Esophagus muscularis mucosa (tissue), 4 donors: ENCODE data around the gene TFIP11.

Experiments used
- CTCF ChIP-seq, 3 experiments: fragments of 200-600 bp in 2 of 3; fragments of 450-650 bp in 1 of 3; sonication (generic) in 2 of 3; IDR thresholded peaks; one replicate each; pipeline ENCODE4 v1.5.1; 2017 to 2019; ENCODE audit warnings: antibody characterized with exemption in 3 of 3, mild to moderate bottlenecking in 2 of 3, moderate library complexity in 1 of 3
- EP300 ChIP-seq: sonication (generic); formaldehyde crosslinking; IDR thresholded peaks from one replicate; pipeline ENCODE4 v1.6.1; 2017; ENCODE audit warnings: antibody characterized with exemption
- POLR2AphosphoS5 ChIP-seq, 2 donors: sonication (generic); formaldehyde crosslinking; IDR thresholded peaks; one replicate each; pipeline ENCODE4 v1.6.1; 2017; ENCODE audit warnings: antibody characterized with exemption in 2 of 2

- TF ChIP-seq CTCF (IDR thresholded peaks at IDR 0.05) = no peak
- no peak for TF ChIP-seq EP300
- no peak for TF ChIP-seq POLR2AphosphoS5 (IDR thresholded peaks at IDR 0.05)
Measured at GRCh38 chr22:26499188-26499703, 13.0 kb downstream of the TFIP11 start.
